Endothelial cell of umbilical vein (primary cell): ENCODE data around the gene STAU1. TPM values are rescaled to one million over a fixed set of nuclear protein-coding genes. Genes with fewer than 3 reads are reported as not detected.
"Not testable (repeated sequence)": the region's sequence is repeated elsewhere in the genome, so short reads cannot be mapped to it uniquely, and the experiment has no call there.

Experiments used
- BruUV-seq: library from RNA; stranded (reverse); fragments of 400-500 nt; replicated peaks from 2 replicates; lab custom pipeline; 2021; lab: Mats Ljungman, UMichigan
- CTCF ChIA-PET: fragments of 300-600, 350-600 bp; sonication (Branson Sonifier 250); formaldehyde crosslinking; loops from one replicate; lab custom pipeline; 2021; ENCODE audit warnings: antibody characterized with exemption, inconsistent platforms; lab: Charles Lee
- POLR2A ChIA-PET: fragments of 300-600, 350-600 bp; sonication (Branson Sonifier 250); formaldehyde crosslinking; loops from one replicate; lab custom pipeline; 2021; ENCODE audit warnings: antibody characterized with exemption, inconsistent platforms; lab: Charles Lee
- DNase-seq: peaks from one replicate; pipeline ENCODE4 v3.0.0-alpha.2; 2011; ENCODE audit warnings: low read depth, low spot score
- FAIRE-seq: peaks from 2 replicates; lab custom pipeline; 2011; peaks lifted over from hg19 to GRCh38; lab: Jason Lieb, UNC
- H2AFZ ChIP-seq: 2 replicates; pipeline ENCODE4 v1.6.0; 2012; ENCODE audit warnings: low read depth, low read length, control low read depth, inconsistent platforms
- H3K27ac ChIP-seq: 2 replicates; pipeline ENCODE4 v1.5.1; 2011; ENCODE audit warnings: low read depth, mild to moderate bottlenecking, control low read depth, low read length, moderate library complexity; ENCODE audit not compliant: insufficient read depth
- H3K27me3 ChIP-seq, 2 experiments: 2 replicates each; pipeline versions ENCODE4 v1.6.0 to v1.6.1; 2011; ENCODE audit warnings: low read length in 2 of 2, mixed read lengths in 1 of 2; ENCODE audit not compliant: control insufficient read depth in 2 of 2, insufficient read depth in 2 of 2
- H3K36me3 ChIP-seq, 2 experiments: 2 replicates in 1 of 2; 3 replicates in 1 of 2; pipeline ENCODE4 v1.5.1; 2011; ENCODE audit warnings: low read length in 2 of 2, mild to moderate bottlenecking in 1 of 2, moderate library complexity in 1 of 2; ENCODE audit not compliant: control insufficient read depth in 2 of 2, insufficient read depth in 2 of 2; ENCODE audit errors: extremely low read depth in 1 of 2
- H3K4me1 ChIP-seq: 3 replicates; pipeline ENCODE4 v1.5.1; 2011; ENCODE audit warnings: mild to moderate bottlenecking, low read length; ENCODE audit not compliant: control insufficient read depth, insufficient read depth; ENCODE audit errors: extremely low read depth
- H3K4me2 ChIP-seq: 2 replicates; pipeline ENCODE4 v1.6.1; 2011; ENCODE audit warnings: low read length, control low read depth, mixed read lengths; ENCODE audit not compliant: insufficient read depth
- H3K4me3 ChIP-seq, 3 experiments: fragments of 200-600 bp in 1 of 3; sonication (generic), shearing (Covaris generic) in 1 of 3; replicated peaks in 1 of 3; 2 replicates each; pipeline ENCODE4 v1.5.1; 2011 to 2016; ENCODE audit warnings: control low read depth in 3 of 3, low read length in 3 of 3, mild to moderate bottlenecking in 2 of 3, inconsistent platforms in 1 of 3, low read depth in 1 of 3, moderate library complexity in 1 of 3; ENCODE audit not compliant: insufficient read depth in 1 of 3
- H3K79me2 ChIP-seq: 2 replicates; pipeline ENCODE4 v1.6.0; 2012; ENCODE audit warnings: low read length, inconsistent platforms; ENCODE audit not compliant: control insufficient read depth, insufficient read depth
- H3K9ac ChIP-seq: replicated peaks from 2 replicates; pipeline ENCODE3; 2011; ENCODE audit warnings: low read length, control low read depth; ENCODE audit not compliant: insufficient read depth; ENCODE audit errors: extremely low read depth
- H3K9me1 ChIP-seq: replicated peaks from 3 replicates; pipeline ENCODE4 v1.6.0; 2011; ENCODE audit warnings: mild to moderate bottlenecking, low read length; ENCODE audit not compliant: control insufficient read depth, insufficient read depth; ENCODE audit errors: extremely low read depth
- H3K9me3 ChIP-seq: replicated peaks from 2 replicates; pipeline ENCODE4 v1.5.1; 2012; ENCODE audit warnings: low read length, inconsistent platforms; ENCODE audit not compliant: control insufficient read depth, insufficient read depth
- H4K20me1 ChIP-seq: replicated peaks from 2 replicates; pipeline ENCODE3; 2011; ENCODE audit warnings: mild to moderate bottlenecking, low read length; ENCODE audit not compliant: control insufficient read depth, insufficient read depth; ENCODE audit errors: extremely low read depth
- EZH2 ChIP-seq: IDR thresholded peaks from 2 replicates; pipeline ENCODE4 v1.6.1; 2012; ENCODE audit warnings: borderline replicate concordance, low read depth, mild to moderate bottlenecking, moderate library complexity, low read length, inconsistent platforms; ENCODE audit not compliant: severe bottlenecking
- FOS ChIP-seq: IDR thresholded peaks from 2 replicates; pipeline ENCODE4 v1.6.1; 2011; ENCODE audit warnings: mild to moderate bottlenecking, low read length, moderate library complexity, borderline replicate concordance; ENCODE audit not compliant: insufficient read depth
- GATA2 ChIP-seq: IDR thresholded peaks from 2 replicates; pipeline ENCODE4 v1.7.0; 2011; ENCODE audit warnings: low read depth, mild to moderate bottlenecking, moderate library complexity, mixed read lengths, low read length; ENCODE audit not compliant: insufficient read length, insufficient read depth
- JUN ChIP-seq: IDR thresholded peaks from 2 replicates; pipeline ENCODE4 v1.6.1; 2011; ENCODE audit warnings: borderline replicate concordance, low read depth; ENCODE audit not compliant: insufficient read length, insufficient read depth
- MYC ChIP-seq: IDR thresholded peaks from one replicate; pipeline ENCODE4 v1.6.1; 2011; ENCODE audit warnings: mild to moderate bottlenecking, low read depth, low read length
- POLR2A ChIP-seq: IDR thresholded peaks from 2 replicates; pipeline ENCODE4 v1.6.1; 2012; ENCODE audit warnings: low read depth, mild to moderate bottlenecking, control low read depth, low read length
- POLR2AphosphoS5 ChIP-seq: IDR thresholded peaks from 2 replicates; pipeline ENCODE4 v1.6.1; 2012; ENCODE audit warnings: low read depth, mild to moderate bottlenecking, control low read depth, low read length, moderate library complexity; ENCODE audit not compliant: insufficient read depth
- dilution Hi-C: fragments of 300-500 bp; cut with MboI; formaldehyde crosslinking; loops from one replicate; pipeline ENCODE4 v1.15.0; 2019; ENCODE audit warnings: low sequenced_read_pairs; ENCODE audit not compliant: extremely low pct_ligation_motif_present
- intact Hi-C: fragments of 100-400 bp; cut with micrococcal nuclease; formaldehyde crosslinking; loops from one replicate; pipeline ENCODE4 v1.10.0; 2022
- polyA plus RNA-seq, 4 experiments: library from polyadenylated mRNA; depleted of rRNA in 3 of 4; stranded (reverse) in 3 of 4; unstranded in 1 of 4; fragments of >200 nt; gene quantifications; 2 replicates each; pipeline versions ENCODE4 v1.2.1 to v1.2.3, GENCODE V29; 2011 to 2012; ENCODE audit warnings: missing spikeins in 1 of 4
- total RNA-seq: library from RNA; stranded (reverse); gene quantifications from 2 replicates; pipeline ENCODE4 v1.2.3, GENCODE V29; 2021
- TF ChIP-seq, protein P1 (sequence below), 2 donors: IDR thresholded peaks; 1 replicate in 1 of 2; 2 replicates in 1 of 2; pipeline ENCODE4 v1.5.1; 2011; ENCODE audit warnings: low read length in 2 of 2, mild to moderate bottlenecking in 2 of 2, moderate library complexity in 2 of 2, control low read depth in 1 of 2, inconsistent platforms in 1 of 2, low read depth in 1 of 2; ENCODE audit not compliant: insufficient read depth in 1 of 2; ENCODE audit errors: extremely low read depth in 1 of 2
- TF ChIP-seq, protein P2 (sequence below): IDR thresholded peaks from 2 replicates; pipeline ENCODE4 v1.6.1; 2011; ENCODE audit not compliant: insufficient read depth, insufficient read length

Gene STAU1
- total and polyA plus RNA-seq, 2 donors (not counting 3 experiments of a cell fraction or from before 2014, with no cell fraction given) = 53.1 to 98.1 TPM

GRCh38 chr20:49199729-49200293 lies 11.7 kb upstream of the STAU1 start:
- Histone ChIP-seq H4K20me1 (no peaks in the 10 kb centered on the region), H3K4me2 (no peak overlapping the region), H3K9me3 (no peaks in the 10 kb centered on the region), H3K9ac (no peak overlapping the region), H3K4me1 (no peaks in the 10 kb centered on the region), H3K4me3 (no peak overlapping the region), H3K9me1 (no peaks in the 10 kb centered on the region), H2AFZ (no peak overlapping the region), H3K27me3 (no peaks in the 10 kb centered on the region), H3K79me2 (no peaks in the 10 kb centered on the region), H3K27ac (no peak overlapping the region), H3K36me3 (no peaks in the 10 kb centered on the region)
- ChIA-PET CTCF (interaction anchor here (1.0 to 1.3 kb wide), 2 partner anchors 12 to 18 kb away, joined by 3 to 4 read pairs; no protein-coding TSS in a partner anchor), POLR2A (no interaction called here)
- TF ChIP-seq MYC = no peak
- TF ChIP-seq FOS = no peak
- no peak for TF ChIP-seq GATA2
- TF ChIP-seq POLR2AphosphoS5 = no peak
- no peak for TF ChIP-seq JUN
- TF ChIP-seq, protein P1, sequence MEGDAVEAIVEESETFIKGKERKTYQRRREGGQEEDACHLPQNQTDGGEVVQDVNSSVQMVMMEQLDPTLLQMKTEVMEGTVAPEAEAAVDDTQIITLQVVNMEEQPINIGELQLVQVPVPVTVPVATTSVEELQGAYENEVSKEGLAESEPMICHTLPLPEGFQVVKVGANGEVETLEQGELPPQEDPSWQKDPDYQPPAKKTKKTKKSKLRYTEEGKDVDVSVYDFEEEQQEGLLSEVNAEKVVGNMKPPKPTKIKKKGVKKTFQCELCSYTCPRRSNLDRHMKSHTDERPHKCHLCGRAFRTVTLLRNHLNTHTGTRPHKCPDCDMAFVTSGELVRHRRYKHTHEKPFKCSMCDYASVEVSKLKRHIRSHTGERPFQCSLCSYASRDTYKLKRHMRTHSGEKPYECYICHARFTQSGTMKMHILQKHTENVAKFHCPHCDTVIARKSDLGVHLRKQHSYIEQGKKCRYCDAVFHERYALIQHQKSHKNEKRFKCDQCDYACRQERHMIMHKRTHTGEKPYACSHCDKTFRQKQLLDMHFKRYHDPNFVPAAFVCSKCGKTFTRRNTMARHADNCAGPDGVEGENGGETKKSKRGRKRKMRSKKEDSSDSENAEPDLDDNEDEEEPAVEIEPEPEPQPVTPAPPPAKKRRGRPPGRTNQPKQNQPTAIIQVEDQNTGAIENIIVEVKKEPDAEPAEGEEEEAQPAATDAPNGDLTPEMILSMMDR (IDR thresholded peaks at IDR 0.05; ENCODE audit: extremely low read depth in 1 of 2, insufficient read depth in 1 of 2, low read depth in 1 of 2, low read length in 2 of 2) = no peak
- TF ChIP-seq, protein P2, sequence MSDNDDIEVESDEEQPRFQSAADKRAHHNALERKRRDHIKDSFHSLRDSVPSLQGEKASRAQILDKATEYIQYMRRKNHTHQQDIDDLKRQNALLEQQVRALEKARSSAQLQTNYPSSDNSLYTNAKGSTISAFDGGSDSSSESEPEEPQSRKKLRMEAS = no peak
- no peak for TF ChIP-seq POLR2A
- TF ChIP-seq EZH2 = no peak
- intact Hi-C loops (no loop called here), dilution Hi-C loops (no loop called here)
- no TSS peak for BruUV-seq
- DNase-seq (no peak), FAIRE-seq (no peak)

DNA sequence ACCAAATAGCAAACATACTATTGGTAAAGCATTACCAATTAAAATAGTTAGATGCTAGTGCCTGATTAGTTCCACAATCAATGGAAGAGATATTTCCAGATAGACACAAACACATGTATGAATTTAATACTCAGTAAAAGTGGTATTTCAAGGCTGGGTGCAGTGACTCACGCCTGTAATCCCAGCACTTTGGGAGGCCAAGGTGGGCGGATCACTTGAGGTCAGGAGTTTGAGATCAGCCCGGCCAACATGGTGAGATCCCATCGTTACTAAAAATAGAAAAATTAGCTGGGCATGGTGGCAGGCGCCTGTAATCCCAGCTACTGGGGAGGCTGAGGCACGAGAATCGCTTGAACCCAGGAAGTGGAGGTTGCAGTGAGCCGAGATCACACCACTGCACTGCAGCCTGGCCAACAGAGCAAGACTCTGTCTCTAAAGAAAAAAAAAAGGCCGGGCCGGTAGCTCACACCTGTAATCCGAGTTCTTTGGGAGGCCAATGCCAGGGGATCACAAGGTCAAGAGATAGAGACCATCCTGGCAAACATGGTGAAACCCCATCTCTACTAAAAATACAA lies 4.9 kb upstream of the STAU1 start:
- intact Hi-C loops, BruUV-seq, H3K9ac ChIP-seq, dilution Hi-C loops, FAIRE-seq, H3K4me3 ChIP-seq, H3K9me3 ChIP-seq, H2AFZ ChIP-seq, H4K20me1 ChIP-seq, H3K36me3 ChIP-seq, DNase-seq, H3K4me2 ChIP-seq, H3K4me1 ChIP-seq, H3K79me2 ChIP-seq, H3K9me1 ChIP-seq, H3K27me3 ChIP-seq, H3K27ac ChIP-seq, POLR2A ChIA-PET: not testable (repeated sequence)
- CTCF ChIA-PET = interaction anchor here (1.5 to 2.9 kb wide), 2 partner anchors 21 to 25 kb away, joined by 4 to 9 read pairs; no protein-coding TSS in a partner anchor
